ENCODE data around the gene RBBP5. TPM values are rescaled to one million over a fixed set of nuclear protein-coding genes. Genes with fewer than 3 reads are reported as not detected.

Gene RBBP5
- total RNA-seq, 1 experiment from 2014 or later, result 17.3 TPM

DNA sequence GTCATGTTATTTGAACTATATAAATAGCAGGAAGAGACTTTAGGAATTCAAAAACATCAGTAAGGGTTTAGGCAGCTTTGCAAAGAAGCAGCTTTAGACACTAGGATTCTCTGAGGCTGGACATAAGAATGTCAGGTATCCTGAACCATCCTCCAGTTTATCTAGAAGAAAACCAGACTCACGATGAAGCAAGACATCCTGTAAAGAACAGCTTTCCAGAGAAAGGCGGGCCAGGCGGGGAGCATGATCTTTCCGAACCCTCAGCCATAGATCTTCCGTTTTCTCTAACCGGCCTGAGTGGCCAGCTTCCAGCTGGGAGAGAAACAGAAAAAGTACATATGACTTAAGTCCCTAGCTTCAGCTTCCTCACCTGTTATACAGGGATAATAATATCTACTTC is 39.3 kb upstream of the RBBP5 start:
- H3K18ac ChIP-seq (ENCODE audit: insufficient read length, low read depth, low read length), result no peak overlapping the region
- H3K27ac ChIP-seq (ENCODE audit: insufficient read length, low read depth, low read length), result no peak overlapping the region
- H3K56ac ChIP-seq (ENCODE audit: insufficient read length, low read depth, low read length), result no peak overlapping the region
- peaks cover 65 to 88% (median 82%) of the 10 kb centered on the region in 3 experiments for H3K36me3 Mint-ChIP-seq (ENCODE audit: insufficient read depth in 1 of 3, low read depth in 3 of 3)
- no peak overlapping the region for H3K14ac ChIP-seq (ENCODE audit: insufficient read depth, low read length)
- no peaks in the 10 kb centered on the region for H3K23me2 ChIP-seq (ENCODE audit: insufficient read length, low read depth, low read length, poor library complexity, severe bottlenecking)
- no peaks in the 10 kb centered on the region for H3K4me1 ChIP-seq (ENCODE audit: insufficient read depth, low read length)
- no peaks in the 10 kb centered on the region for H3K79me2 ChIP-seq (ENCODE audit: insufficient read depth, low read length)
- no peak overlapping the region for H3K4ac ChIP-seq (ENCODE audit: low read depth, low read length)
- H4K91ac ChIP-seq (ENCODE audit: insufficient read length, low read depth, low read length), result no peak overlapping the region
- no peaks in the 10 kb centered on the region for H3K79me1 ChIP-seq (ENCODE audit: insufficient read depth, low read depth, low read length, poor library complexity, severe bottlenecking)
- H3K9me3 Mint-ChIP-seq, result peaks cover 17 to 18% of the 10 kb centered on the region in 2 experiments
- no peaks in the 10 kb centered on the region for H3K27me3 Mint-ChIP-seq (ENCODE audit: low read depth)
- no peak overlapping the region for H2AK5ac ChIP-seq (ENCODE audit: insufficient read length, low read length)
- no peaks in the 10 kb centered on the region for H3K27me3 ChIP-seq (ENCODE audit: insufficient read depth, low read length)
- H3K4me2 ChIP-seq (ENCODE audit: insufficient read depth, insufficient read length, low read length), result no peak overlapping the region
- no peak overlapping the region for H3K4me3 Mint-ChIP-seq
- no peaks in the 10 kb centered on the region for H4K20me1 ChIP-seq (ENCODE audit: control insufficient read depth, insufficient read depth, insufficient read length)
- no peak overlapping the region for H3T11ph ChIP-seq (ENCODE audit: low read length)
- H2AFZ ChIP-seq (ENCODE audit: low read length), result no peak overlapping the region
- H3K4me1 Mint-ChIP-seq, result no peaks in the 10 kb centered on the region
- H2BK120ac ChIP-seq (ENCODE audit: low read depth, low read length, poor library complexity, severe bottlenecking), result no peak overlapping the region
- TF ChIP-seq, protein P1, sequence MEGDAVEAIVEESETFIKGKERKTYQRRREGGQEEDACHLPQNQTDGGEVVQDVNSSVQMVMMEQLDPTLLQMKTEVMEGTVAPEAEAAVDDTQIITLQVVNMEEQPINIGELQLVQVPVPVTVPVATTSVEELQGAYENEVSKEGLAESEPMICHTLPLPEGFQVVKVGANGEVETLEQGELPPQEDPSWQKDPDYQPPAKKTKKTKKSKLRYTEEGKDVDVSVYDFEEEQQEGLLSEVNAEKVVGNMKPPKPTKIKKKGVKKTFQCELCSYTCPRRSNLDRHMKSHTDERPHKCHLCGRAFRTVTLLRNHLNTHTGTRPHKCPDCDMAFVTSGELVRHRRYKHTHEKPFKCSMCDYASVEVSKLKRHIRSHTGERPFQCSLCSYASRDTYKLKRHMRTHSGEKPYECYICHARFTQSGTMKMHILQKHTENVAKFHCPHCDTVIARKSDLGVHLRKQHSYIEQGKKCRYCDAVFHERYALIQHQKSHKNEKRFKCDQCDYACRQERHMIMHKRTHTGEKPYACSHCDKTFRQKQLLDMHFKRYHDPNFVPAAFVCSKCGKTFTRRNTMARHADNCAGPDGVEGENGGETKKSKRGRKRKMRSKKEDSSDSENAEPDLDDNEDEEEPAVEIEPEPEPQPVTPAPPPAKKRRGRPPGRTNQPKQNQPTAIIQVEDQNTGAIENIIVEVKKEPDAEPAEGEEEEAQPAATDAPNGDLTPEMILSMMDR (conservative IDR thresholded peaks at IDR 0.05), result no peak
- WGBS (ENCODE audit: extremely low coverage, insufficient read length, low lambda C conversion rate), result no CpG with 5 or more reads among the region's 6 CpGs
- no peak overlapping the region for H4K5ac ChIP-seq (ENCODE audit: insufficient read length, low read depth, low read length)
- H3K23ac ChIP-seq (ENCODE audit: insufficient read length, low read depth, low read length), result no peak overlapping the region
- no peak overlapping the region for H2BK12ac ChIP-seq (ENCODE audit: insufficient read length, low read depth, low read length)
- H2BK15ac ChIP-seq (ENCODE audit: low read depth, low read length), result no peak overlapping the region
- H3K9ac ChIP-seq (ENCODE audit: extremely low read depth, insufficient read length, low read length), result no peak overlapping the region
- H2BK5ac ChIP-seq (ENCODE audit: insufficient read length, low read length), result no peak overlapping the region
- H4K8ac ChIP-seq (replicated peaks; ENCODE audit: insufficient read length, low read depth, low read length), result no peak overlapping the region
- DNase-seq, result no peak
- H3K9me3 ChIP-seq (ENCODE audit: control insufficient read depth, low read depth, low read length), result peaks cover 4% of the 10 kb centered on the region
- H2BK20ac ChIP-seq (ENCODE audit: low read depth, low read length, poor library complexity, severe bottlenecking), result no peak overlapping the region
- H3K27ac Mint-ChIP-seq, result no peak overlapping the region
